Stimulated activated CD4-positive, alpha-beta T cell treated with anti-CD3 and anti-CD28 coated beads, Interleukin-4, amount 100 ng/mL, for 24 hours (primary cell): Measurements from ENCODE around the gene ZNF711.
"Not testable (repeated sequence)": the region's sequence is repeated elsewhere in the genome, so short reads cannot be mapped to it uniquely, and the experiment has no call there.

ENCODE experiments used
- DNase-seq: peaks from one replicate; pipeline ENCODE4 v3.0.0-alpha.2; 2020

ZNF711 gene

GRCh38 chrX:85243761-85244449 is at the start of gene ZNF711, which contains the start of gene SATL1:
Gene ZNF711 (plus strand): TSS chrX:85243991. CDS start chrX:85247573, 3,582 bp downstream.
Gene SATL1 (minus strand): TSS chrX:85243779. CDS start chrX:85108968, 134,811 bp downstream.
- DNase-seq: no peak

- no peak for DNase-seq
These were observed 47.5 kb upstream of the ZNF711 start for GRCh38 chrX:85196319-85196718.

- no peak for DNase-seq
These were observed 40.3 kb upstream of the ZNF711 start for GRCh38 chrX:85203461-85203970.

GRCh38 chrX:85213792-85214530 is 29.8 kb upstream of the ZNF711 start:
- DNase-seq: no peak

- no peak for DNase-seq
These were observed 27.8 kb upstream of the ZNF711 start for GRCh38 chrX:85215946-85216345.

GRCh38 chrX:85221361-85221760 is 22.4 kb upstream of the ZNF711 start:
- no peak for DNase-seq

- DNase-seq: no peak
These were observed 20.4 kb upstream of the ZNF711 start for GRCh38 chrX:85223359-85223758.

GRCh38 chrX:85243155-85243554 is 636 bp upstream of the ZNF711 start:
- DNase-seq: no peak

GRCh38 chrX:85244450-85245211 is 840 bp downstream of the ZNF711 start:
- no peak for DNase-seq

- not testable (repeated sequence) for DNase-seq
These were observed 41.5 kb downstream of the ZNF711 start for GRCh38 chrX:85285286-85285685.

GRCh38 chrX:85288992-85289723 is 45.4 kb downstream of the ZNF711 start:
- DNase-seq: no peak

- DNase-seq: no peak
These were observed 59.8 kb downstream of the ZNF711 start for GRCh38 chrX:85303544-85303943.

GRCh38 chrX:85309717-85310116 is 65.9 kb downstream of the ZNF711 start:
- no peak for DNase-seq

GRCh38 chrX:85311348-85311747 is 67.6 kb downstream of the ZNF711 start:
- DNase-seq: not testable (repeated sequence)
